Right lobe of liver (tissue), 6 donors: ENCODE data around the gene NUP42. TPM values are rescaled to one million over a fixed set of nuclear protein-coding genes. Genes with fewer than 3 reads are reported as not detected.

ENCODE experiments used
- ATAC-seq, 4 donors: fragments of 200-7000 bp; cut with Tn5 transposase; one replicate each; pipeline ENCODE4 v1.9.1; 2020; ENCODE audit warnings: mild to moderate bottlenecking in 4 of 4, moderate library complexity in 4 of 4
- DNase-seq, 3 donors: peaks; one replicate each; pipeline ENCODE4 v3.0.0-alpha.2; 2020
- H3K27ac ChIP-seq, 3 donors: fragments of 200-600 bp; one replicate each; pipeline ENCODE4 v1.8.0; 2022
- H3K27me3 ChIP-seq, 2 donors: fragments of 200-600 bp; one replicate each; pipeline ENCODE4 v1.8.0; 2022
- H3K36me3 ChIP-seq, 4 donors: fragments of 200-600 bp; sonication (generic) in 1 of 4; one replicate each; pipeline versions ENCODE4 v1.5.1 to v1.8.0; 2017 to 2022; ENCODE audit warnings: control low read depth in 1 of 4
- H3K4me1 ChIP-seq, 4 donors: fragments of 200-600 bp; sonication (generic) in 1 of 4; one replicate each; pipeline versions ENCODE4 v1.5.1 to v1.8.0; 2017 to 2022; ENCODE audit warnings: control low read depth in 1 of 4
- H3K4me3 ChIP-seq, 3 donors: fragments of 200-600 bp; one replicate each; pipeline ENCODE4 v1.8.0; 2022
- H3K9me3 ChIP-seq, 4 donors: fragments of 200-600 bp; sonication (generic) in 1 of 4; one replicate each; pipeline versions ENCODE4 v1.5.1 to v1.8.0; 2017 to 2022; ENCODE audit warnings: control low read depth in 1 of 4
- CTCF ChIP-seq, 4 donors: fragments of 200-600 bp in 3 of 4; fragments of 450-650 bp in 1 of 4; IDR thresholded peaks; one replicate each; pipeline versions ENCODE4 v1.5.1 to v1.8.0; 2016 to 2022; ENCODE audit warnings: antibody characterized with exemption in 4 of 4, mild to moderate bottlenecking in 2 of 4
- POLR2A ChIP-seq: fragments of 450-650 bp; IDR thresholded peaks from one replicate; pipeline ENCODE4 v1.6.1; 2017; ENCODE audit warnings: antibody characterized with exemption, mild to moderate bottlenecking
- WGBS: methylation state at CpG from one replicate; pipeline ENCODE4 v1.1.6; 2018; ENCODE audit warnings: low coverage, low lambda C conversion rate; ENCODE audit not compliant: insufficient coverage; ENCODE audit errors: missing lambda C conversion rate; 5-methylcytosine and 5-hydroxymethylcytosine counted together
- intact Hi-C, 2 donors: fragments of 100-400 bp; cut with DNase I; formaldehyde crosslinking; loops; one replicate each; pipeline versions ENCODE4 v1.11.2 to v1.14.1; 2022
- total RNA-seq, 6 experiments: library from RNA; depleted of rRNA in 2 of 6; stranded (reverse); fragments of >200 nt in 2 of 6; fragmentation: NEBNext Ultra II Directional in 3 of 6; extraction: Animal tissue kit (Norgen Biotek cat#: 25700) in 3 of 6; gene quantifications; one replicate each; pipeline versions ENCODE4 v1.1.0 to v1.2.4, GENCODE V29; 2016 to 2023
- donor health status: DM: no; HTN: yes; CAD: no.
- donor health status: DM: no; HTN: no; CAD: no.
- donor health status: DM: no; HTN: no; CAD: no.
- donor health status: DM: no; HTN: yes; CAD: no.
- donor health status: DM: no; HTN: yes; CAD: no.

The NUP42 gene
- total RNA-seq, 6 experiments from 2014 or later = 13.0 to 45.6 (median 15.5) TPM

GRCh38 chr7:23212395-23212794 lies 30.5 kb downstream of the NUP42 start:
- H3K36me3 ChIP-seq = no peaks in the 10 kb centered on the region
- peaks cover 0 to 4% (median 0%) of the 10 kb centered on the region in 4 donors for H3K4me1 ChIP-seq
- H3K9me3 ChIP-seq = no peaks in the 10 kb centered on the region
- TF ChIP-seq POLR2A (no peak), CTCF (IDR thresholded peaks at IDR 0.05) (no peak)
- DNase-seq = no peak
- no peak for ATAC-seq
- WGBS = 86% methylated on average over 2 of the region's 2 CpGs
- intact Hi-C loops = no loop called here
- no peaks in the 10 kb centered on the region for H3K27me3 ChIP-seq
- H3K27ac ChIP-seq = no peak overlapping the region
- H3K4me3 ChIP-seq = no peak overlapping the region

- H3K27me3 ChIP-seq = no peaks in the 10 kb centered on the region
- no peak for TF ChIP-seq POLR2A
- no peak for TF ChIP-seq CTCF (IDR thresholded peaks at IDR 0.05)
- no peaks in the 10 kb centered on the region for H3K4me1 ChIP-seq
- ATAC-seq = peak in 1 of 4 donors; percentile 22
- H3K36me3 ChIP-seq = no peaks in the 10 kb centered on the region
- H3K4me3 ChIP-seq = no peak overlapping the region
- 48% methylated on average over 4 of the region's 4 CpGs for WGBS
- no peak for DNase-seq
- intact Hi-C loops = no loop called here
- no peak overlapping the region for H3K27ac ChIP-seq
- H3K9me3 ChIP-seq = no peaks in the 10 kb centered on the region
These were observed 31.0 kb downstream of the NUP42 start for GRCh38 chr7:23212841-23213240.

GRCh38 chr7:23213755-23214154 lies 31.9 kb downstream of the NUP42 start:
- no peak for DNase-seq
- no peak for ATAC-seq

GRCh38 chr7:23214423-23214822 lies 32.6 kb downstream of the NUP42 start:
- no peak overlapping the region for H3K27ac ChIP-seq
- intact Hi-C loops = no loop called here
- no peaks in the 10 kb centered on the region for H3K27me3 ChIP-seq
- H3K4me3 ChIP-seq = no peak overlapping the region
- no peaks in the 10 kb centered on the region for H3K9me3 ChIP-seq
- ATAC-seq (no peak), DNase-seq (no peak)
- 79% methylated on average over 2 of the region's 5 CpGs for WGBS
- H3K4me1 ChIP-seq = no peaks in the 10 kb centered on the region
- no peaks in the 10 kb centered on the region for H3K36me3 ChIP-seq
- no peak for TF ChIP-seq POLR2A
- no peak for TF ChIP-seq CTCF (IDR thresholded peaks at IDR 0.05)

More at GRCh38 chr7:23213755-23214154, 31.9 kb downstream of the NUP42 start:
- Histone ChIP-seq H3K27ac (no peak overlapping the region), H3K27me3 (no peaks in the 10 kb centered on the region), H3K36me3 (no peaks in the 10 kb centered on the region), H3K4me1 (no peaks in the 10 kb centered on the region), H3K9me3 (no peaks in the 10 kb centered on the region), H3K4me3 (no peak overlapping the region)
- 96% methylated on average over 2 of the region's 11 CpGs for WGBS
- intact Hi-C loops = no loop called here
- no peak for TF ChIP-seq CTCF (IDR thresholded peaks at IDR 0.05)
- TF ChIP-seq POLR2A = no peak

GRCh38 chr7:23214938-23215337 lies 33.1 kb downstream of the NUP42 start:
- no peaks in the 10 kb centered on the region for H3K9me3 ChIP-seq
- TF ChIP-seq POLR2A (no peak), CTCF (IDR thresholded peaks at IDR 0.05) (no peak)
- WGBS = 79% methylated on average over 6 of the region's 6 CpGs
- no peak overlapping the region for H3K4me3 ChIP-seq
- DNase-seq (no peak), ATAC-seq (no peak)
- no peaks in the 10 kb centered on the region for H3K4me1 ChIP-seq
- H3K27me3 ChIP-seq = no peaks in the 10 kb centered on the region
- no peaks in the 10 kb centered on the region for H3K36me3 ChIP-seq
- H3K27ac ChIP-seq = no peak overlapping the region
- intact Hi-C loops = no loop called here
